HepG2 (cell line): ENCODE measurements around the gene ENAH. TPM values are rescaled to one million over a fixed set of nuclear protein-coding genes. Genes with fewer than 3 reads are reported as not detected.

Experiments
- ATAC-seq: fragments of 200-7000 bp; cut with Tn5 transposase; 3 replicates; pipeline ENCODE4 v1.9.1; 2020; ENCODE audit warnings: mild to moderate bottlenecking, moderate library complexity
- BruUV-seq: library from RNA; stranded (reverse); fragments of 400-500 nt; replicated peaks from 2 replicates; lab custom pipeline; 2021; lab: Mats Ljungman, UMichigan
- CTCF ChIA-PET: fragments of 300-600 bp; formaldehyde crosslinking; extraction: SDS; loops from one replicate; lab custom pipeline; 2021; ENCODE audit warnings: low total read pairs, inconsistent platforms, low intra/inter-chr PET ratio; lab: Yijun Ruan, JAX
- POLR2A ChIA-PET: fragments of 350-600 bp; sonication (Branson Sonifier 250); formaldehyde crosslinking; loops from one replicate; lab custom pipeline; 2020; ENCODE audit warnings: antibody characterized with exemption, inconsistent platforms; lab: Yijun Ruan, JAX
- DNase-seq: peaks from one replicate; pipeline ENCODE4 v3.0.0-alpha.2; 2015; ENCODE audit warnings: low spot score
- FAIRE-seq: peaks from 3 replicates; lab custom pipeline; 2011; peaks lifted over from hg19 to GRCh38; lab: Jason Lieb, UNC
- H2AFZ ChIP-seq: one replicate; pipeline ENCODE4 v1.6.1; 2011; ENCODE audit warnings: low read length, inconsistent platforms
- H3K27ac ChIP-seq: fragments of 300-600 bp; 3 replicates; pipeline ENCODE4 v1.8.0; 2011; ENCODE audit warnings: mixed run types, mild to moderate bottlenecking, mixed read lengths, low read length, inconsistent platforms; ENCODE audit not compliant: insufficient read depth; ENCODE audit errors: extremely low read length
- H3K27me3 ChIP-seq, 2 experiments: fragments of 200-600 bp in 1 of 2; 2 replicates in 1 of 2; 3 replicates in 1 of 2; pipeline versions ENCODE4 v1.6.0 to v1.8.0; 2011; ENCODE audit warnings: low read length in 2 of 2, mild to moderate bottlenecking in 2 of 2, moderate library complexity in 2 of 2, inconsistent platforms in 1 of 2; ENCODE audit not compliant: insufficient read depth in 2 of 2, control insufficient read depth in 1 of 2
- H3K36me3 ChIP-seq, 2 experiments: fragments of 200-600 bp in 1 of 2; replicated peaks in 1 of 2; 2 replicates in 1 of 2; 3 replicates in 1 of 2; pipeline versions ENCODE4 v1.5.1 to v1.8.0; 2011; ENCODE audit warnings: low read length in 2 of 2, inconsistent platforms in 1 of 2; ENCODE audit not compliant: insufficient read depth in 2 of 2, control insufficient read depth in 1 of 2
- H3K4me1 ChIP-seq: 2 replicates; pipeline ENCODE4 v1.5.1; 2012; ENCODE audit warnings: low read length, inconsistent platforms; ENCODE audit not compliant: insufficient read depth
- H3K4me2 ChIP-seq: 2 replicates; pipeline ENCODE4 v1.6.0; 2011; ENCODE audit warnings: low read depth, low read length, inconsistent platforms
- H3K4me3 ChIP-seq, 3 experiments: fragments of 200-600 bp in 1 of 3; sonication (generic), shearing (Covaris generic) in 1 of 3; replicated peaks in 1 of 3; 2 replicates each; pipeline ENCODE4 v1.5.1; 2011 to 2016; ENCODE audit warnings: low read length in 3 of 3, inconsistent platforms in 2 of 3, low read depth in 2 of 3, mild to moderate bottlenecking in 2 of 3, control low read depth in 1 of 3, mixed read lengths in 1 of 3; ENCODE audit not compliant: insufficient read depth in 1 of 3
- H3K79me2 ChIP-seq: one replicate; pipeline ENCODE4 v1.6.1; 2011; ENCODE audit warnings: low read length, inconsistent platforms; ENCODE audit not compliant: insufficient read depth
- H3K9ac ChIP-seq: 2 replicates; pipeline ENCODE4 v1.6.0; 2011; ENCODE audit warnings: mild to moderate bottlenecking, low read depth, low read length, inconsistent platforms; ENCODE audit not compliant: insufficient read depth
- H3K9me3 ChIP-seq: 2 replicates; pipeline ENCODE4 v1.5.1; 2012; ENCODE audit warnings: mild to moderate bottlenecking, low read length
- H4K20me1 ChIP-seq: 2 replicates; pipeline ENCODE4 v1.6.0; 2011; ENCODE audit warnings: inconsistent platforms, mild to moderate bottlenecking, low read length, moderate library complexity; ENCODE audit not compliant: insufficient read depth
- CREM ChIP-seq, 2 experiments: sonication (generic) in 1 of 2; formaldehyde crosslinking in 1 of 2; IDR thresholded peaks; 2 replicates each; pipeline versions ENCODE4 v1.4.0 to v1.6.1; 2016 to 2020; ENCODE audit warnings: antibody characterized with exemption in 1 of 2, mild to moderate bottlenecking in 1 of 2, missing genetic modification reagents in 1 of 2
- ETV5 ChIP-seq: IDR thresholded peaks from 2 replicates; pipeline ENCODE4 v1.6.1; 2018; ENCODE audit warnings: missing biosample characterization, missing genetic modification reagents, inconsistent platforms, borderline replicate concordance
- FOXO4 ChIP-seq: sonication (generic); formaldehyde crosslinking; conservative IDR thresholded peaks from 2 replicates; pipeline ENCODE4 v1.8.1; 2023; ENCODE audit warnings: missing genetic modification reagents
- NR3C1 ChIP-seq: sonication (generic); formaldehyde crosslinking; IDR thresholded peaks from 2 replicates; pipeline ENCODE4 v1.4.0; 2020; ENCODE audit warnings: missing genetic modification reagents
- POLR2A ChIP-seq, 2 experiments: IDR thresholded peaks; 2 replicates each; pipeline ENCODE4 v1.6.1; 2011; ENCODE audit warnings: low read depth in 2 of 2, low read length in 2 of 2, mild to moderate bottlenecking in 1 of 2, moderate library complexity in 1 of 2; ENCODE audit not compliant: insufficient read depth in 1 of 2
- PRDM4 ChIP-seq: sonication (generic); formaldehyde crosslinking; IDR thresholded peaks from 2 replicates; pipeline ENCODE4 v1.9.0; 2021; ENCODE audit warnings: missing genetic modification reagents, borderline replicate concordance
- TEAD2 ChIP-seq: sonication (generic); formaldehyde crosslinking; IDR thresholded peaks from 2 replicates; pipeline ENCODE4 v1.9.0; 2021; ENCODE audit warnings: missing genetic modification reagents
- U2AF1 ChIP-seq: fragments of 200-400 bp; formaldehyde crosslinking; optimal IDR thresholded peaks from 2 replicates; pipeline ENCODE3; 2017; ENCODE audit warnings: mild to moderate bottlenecking, low read depth, low read length
- ZFP82 ChIP-seq: sonication (generic); formaldehyde crosslinking; IDR thresholded peaks from 2 replicates; pipeline ENCODE4 v1.5.1; 2020; ENCODE audit warnings: mild to moderate bottlenecking, missing genetic modification reagents, borderline replicate concordance
- ZFYVE20 ChIP-seq: sonication (generic); formaldehyde crosslinking; IDR thresholded peaks from 2 replicates; pipeline ENCODE4 v1.8.0; 2023; ENCODE audit warnings: low read depth, mild to moderate bottlenecking, moderate library complexity, missing genetic modification reagents, borderline replicate concordance
- ZNF713 ChIP-seq: sonication (generic); formaldehyde crosslinking; IDR thresholded peaks from 2 replicates; pipeline ENCODE4 v1.4.0; 2020; ENCODE audit warnings: mild to moderate bottlenecking, missing genetic modification reagents
- ZSCAN30 ChIP-seq: sonication (generic); formaldehyde crosslinking; IDR thresholded peaks from 2 replicates; pipeline ENCODE4 v1.5.0; 2020; ENCODE audit warnings: mild to moderate bottlenecking, missing genetic modification reagents
- WGBS: methylation state at CpG from one replicate; pipeline ENCODE4 v1.1.6; 2017; ENCODE audit warnings: low lambda C conversion rate; 5-methylcytosine and 5-hydroxymethylcytosine counted together
- in situ Hi-C: cut with HindIII; loops from 2 replicates; pipeline ENCODE4 v1.10.0; 2017; ENCODE audit warnings: low pct_unique_long_range_greater_than_20kb; ENCODE audit not compliant: extremely low pct_ligation_motif_present
- intact Hi-C: fragments of 100-400 bp; cut with micrococcal nuclease; formaldehyde crosslinking; loops from one replicate; pipeline ENCODE4 v1.10.0; 2022; ENCODE audit not compliant: unreplicated experiment
- polyA plus RNA-seq, 8 experiments: library from polyadenylated mRNA; depleted of rRNA in 3 of 8; stranded (reverse) in 7 of 8; unstranded in 1 of 8; fragments of >200 nt; fragmentation: Illumina TruSeq in 4 of 8; extraction: Trizol in 4 of 8; gene quantifications; 2 replicates each; pipeline versions ENCODE4 v1.2.1 to v1.2.3, GENCODE V29; 2011 to 2016; ENCODE audit warnings: low read depth in 4 of 8, missing spikeins in 1 of 8, mixed read lengths in 1 of 8; ENCODE audit not compliant: insufficient read depth in 1 of 8
- total RNA-seq, 5 experiments: library from RNA; depleted of rRNA; stranded (reverse); fragments of >200 nt; fragmentation: Illumina TruSeq; extraction: Trizol; gene quantifications; 2 replicates each; pipeline ENCODE4 v1.2.3, GENCODE V29; 2016; ENCODE audit warnings: low read depth in 1 of 5
- TF ChIP-seq, protein P1 (sequence below): sonication (generic); formaldehyde crosslinking; IDR thresholded peaks from 2 replicates; pipeline ENCODE4 v1.4.0; 2020; ENCODE audit warnings: missing genetic modification reagents

ENAH gene
- total and polyA plus RNA-seq, 2 of the 13 experiments (the other 11 are each of a cell fraction or from before 2014, with no cell fraction given) = 22.1 to 58.3 TPM

DNA sequence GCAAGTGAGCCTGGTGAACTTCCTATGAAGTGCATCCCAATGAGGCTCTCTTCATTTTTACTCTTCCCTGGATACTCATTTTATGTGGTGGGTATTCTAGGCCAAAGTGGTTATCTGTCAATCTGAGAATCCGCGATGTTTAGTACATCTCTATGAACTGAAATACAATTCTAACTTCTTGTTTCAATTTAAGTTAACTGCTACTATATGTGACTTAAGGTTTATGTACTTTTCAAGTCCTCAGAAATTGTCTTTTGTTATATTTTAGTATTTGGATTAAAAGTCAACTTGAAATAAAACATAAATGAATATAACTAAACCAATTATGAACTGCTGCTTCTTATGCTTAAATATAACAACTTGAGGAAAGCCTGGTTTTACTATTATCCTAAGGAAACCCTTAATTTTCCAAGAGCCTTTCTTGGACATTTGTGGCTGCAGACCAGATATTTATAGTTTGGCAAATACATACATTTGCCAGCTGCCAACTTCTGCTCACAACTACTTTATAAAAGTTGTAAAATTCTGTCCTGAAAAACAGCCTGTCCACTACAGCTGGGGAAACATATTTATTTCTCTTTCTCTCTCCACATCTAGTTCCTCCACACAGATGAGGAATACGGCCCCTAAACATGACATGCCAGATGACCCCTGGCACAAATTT lies 60.4 kb downstream of the ENAH start:
- in situ Hi-C loops = no loop called here
- CTCF ChIA-PET = no interaction called here
- peaks cover 54% of the 10 kb centered on the region for H3K79me2 ChIP-seq

More for the DNA sequence above, 60.4 kb downstream of the ENAH start:
- POLR2A ChIA-PET = no interaction called here
- Histone ChIP-seq H3K9me3 (no peaks in the 10 kb centered on the region), H3K4me3 (no peak overlapping the region), H3K27ac (no peak overlapping the region), H3K4me1 (no peaks in the 10 kb centered on the region), H3K9ac (no peak overlapping the region), H2AFZ (no peak overlapping the region), H3K36me3 (peaks cover 2 to 4% of the 10 kb centered on the region in 2 experiments; a peak in 1 of 5 replicates), H4K20me1 (0 out of 2 replicates have a peak, but pooled peaks cover 3% of the 10 kb centered on the region), H3K4me2 (no peak overlapping the region), H3K27me3 (no peaks in the 10 kb centered on the region)
- ATAC-seq (no peak), DNase-seq (no peak), FAIRE-seq (no peak)
- no TSS peak for BruUV-seq
- intact Hi-C loops = loop anchor here (10.0 kb wide), 1 partner anchor 52 kb away; no protein-coding TSS in a partner anchor
- TF ChIP-seq, protein P1, sequence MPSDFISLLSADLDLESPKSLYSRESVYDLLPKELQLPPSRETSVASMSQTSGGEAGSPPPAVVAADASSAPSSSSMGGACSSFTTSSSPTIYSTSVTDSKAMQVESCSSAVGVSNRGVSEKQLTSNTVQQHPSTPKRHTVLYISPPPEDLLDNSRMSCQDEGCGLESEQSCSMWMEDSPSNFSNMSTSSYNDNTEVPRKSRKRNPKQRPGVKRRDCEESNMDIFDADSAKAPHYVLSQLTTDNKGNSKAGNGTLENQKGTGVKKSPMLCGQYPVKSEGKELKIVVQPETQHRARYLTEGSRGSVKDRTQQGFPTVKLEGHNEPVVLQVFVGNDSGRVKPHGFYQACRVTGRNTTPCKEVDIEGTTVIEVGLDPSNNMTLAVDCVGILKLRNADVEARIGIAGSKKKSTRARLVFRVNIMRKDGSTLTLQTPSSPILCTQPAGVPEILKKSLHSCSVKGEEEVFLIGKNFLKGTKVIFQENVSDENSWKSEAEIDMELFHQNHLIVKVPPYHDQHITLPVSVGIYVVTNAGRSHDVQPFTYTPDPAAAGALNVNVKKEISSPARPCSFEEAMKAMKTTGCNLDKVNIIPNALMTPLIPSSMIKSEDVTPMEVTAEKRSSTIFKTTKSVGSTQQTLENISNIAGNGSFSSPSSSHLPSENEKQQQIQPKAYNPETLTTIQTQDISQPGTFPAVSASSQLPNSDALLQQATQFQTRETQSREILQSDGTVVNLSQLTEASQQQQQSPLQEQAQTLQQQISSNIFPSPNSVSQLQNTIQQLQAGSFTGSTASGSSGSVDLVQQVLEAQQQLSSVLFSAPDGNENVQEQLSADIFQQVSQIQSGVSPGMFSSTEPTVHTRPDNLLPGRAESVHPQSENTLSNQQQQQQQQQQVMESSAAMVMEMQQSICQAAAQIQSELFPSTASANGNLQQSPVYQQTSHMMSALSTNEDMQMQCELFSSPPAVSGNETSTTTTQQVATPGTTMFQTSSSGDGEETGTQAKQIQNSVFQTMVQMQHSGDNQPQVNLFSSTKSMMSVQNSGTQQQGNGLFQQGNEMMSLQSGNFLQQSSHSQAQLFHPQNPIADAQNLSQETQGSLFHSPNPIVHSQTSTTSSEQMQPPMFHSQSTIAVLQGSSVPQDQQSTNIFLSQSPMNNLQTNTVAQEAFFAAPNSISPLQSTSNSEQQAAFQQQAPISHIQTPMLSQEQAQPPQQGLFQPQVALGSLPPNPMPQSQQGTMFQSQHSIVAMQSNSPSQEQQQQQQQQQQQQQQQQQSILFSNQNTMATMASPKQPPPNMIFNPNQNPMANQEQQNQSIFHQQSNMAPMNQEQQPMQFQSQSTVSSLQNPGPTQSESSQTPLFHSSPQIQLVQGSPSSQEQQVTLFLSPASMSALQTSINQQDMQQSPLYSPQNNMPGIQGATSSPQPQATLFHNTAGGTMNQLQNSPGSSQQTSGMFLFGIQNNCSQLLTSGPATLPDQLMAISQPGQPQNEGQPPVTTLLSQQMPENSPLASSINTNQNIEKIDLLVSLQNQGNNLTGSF (CRISPR knock-in tag) = no peak
- no peak for TF ChIP-seq ZFP82
- TF ChIP-seq NR3C1 (CRISPR knock-in tag) = no peak
- TF ChIP-seq CREM (IDR thresholded peaks at IDR 0.05) = no peak
- no peak for TF ChIP-seq CREM (CRISPR knock-in tag; IDR thresholded peaks at IDR 0.05)
- no peak for TF ChIP-seq PRDM4 (CRISPR knock-in tag)
- TF ChIP-seq TEAD2 = no peak
- TF ChIP-seq ZNF713 (CRISPR knock-in tag) = no peak
- TF ChIP-seq FOXO4 (CRISPR knock-in tag) = no peak
- TF ChIP-seq ZFYVE20 (CRISPR knock-in tag) = no peak
- no peak for TF ChIP-seq ZSCAN30 (CRISPR knock-in tag)
- no peak for TF ChIP-seq U2AF1
- TF ChIP-seq POLR2A (IDR thresholded peaks at IDR 0.05; ENCODE audit: insufficient read depth in 1 of 2, low read depth in 2 of 2, low read length in 2 of 2) = no peak
- TF ChIP-seq ETV5 (CRISPR knock-in tag) = no peak
- WGBS = 95% methylated on average over 3 of the region's 3 CpGs
